Parathyroid adenoma (tissue), 2 donors: Measurements from ENCODE around the gene USH1C.

Experiments
- H2AFZ ChIP-seq: fragments of 300-600 bp; sonication (generic); one replicate; pipeline ENCODE4 v1.7.0; 2017; ENCODE audit warnings: antibody characterized with exemption, mild to moderate bottlenecking
- H3K27ac ChIP-seq: fragments of 300-600 bp; sonication (generic); one replicate; pipeline ENCODE4 v1.7.0; 2017
- H3K27me3 ChIP-seq: fragments of 300-600 bp; sonication (generic); one replicate; pipeline ENCODE4 v1.7.0; 2017; ENCODE audit warnings: low read length; ENCODE audit not compliant: control insufficient read depth, insufficient read depth
- H3K36me3 ChIP-seq: fragments of 300-600 bp; sonication (generic); one replicate; pipeline ENCODE4 v1.7.0; 2017; ENCODE audit warnings: low read length; ENCODE audit not compliant: control insufficient read depth, insufficient read depth
- H3K4me1 ChIP-seq: fragments of 300-600 bp; sonication (generic); one replicate; pipeline ENCODE4 v1.7.0; 2017; ENCODE audit warnings: control low read depth
- H3K4me2 ChIP-seq: fragments of 300-600 bp; sonication (generic); one replicate; pipeline ENCODE4 v1.7.0; 2017; ENCODE audit warnings: low read length
- H3K4me3 ChIP-seq: fragments of 300-600 bp; sonication (generic); one replicate; pipeline ENCODE4 v1.7.0; 2017; ENCODE audit warnings: low read depth, low read length
- H3K79me2 ChIP-seq: fragments of 300-600 bp; sonication (generic); one replicate; pipeline ENCODE4 v1.7.0; 2017; ENCODE audit warnings: control low read depth
- H3K9ac ChIP-seq: fragments of 300-600 bp; sonication (generic); one replicate; pipeline ENCODE4 v1.7.0; 2017; ENCODE audit warnings: mild to moderate bottlenecking
- H3K9me3 ChIP-seq: fragments of 300-600 bp; sonication (generic); one replicate; pipeline ENCODE4 v1.7.0; 2017; ENCODE audit warnings: low read length; ENCODE audit not compliant: control insufficient read depth
- CTCF ChIP-seq: fragments of 300-600 bp; sonication (generic); IDR thresholded peaks from one replicate; pipeline ENCODE4 v1.7.0; 2017; ENCODE audit warnings: antibody characterized with exemption, mild to moderate bottlenecking
- donor health status: primary hyperparathyroidism.

The USH1C gene

GRCh38 chr11:17535488-17535887 is 8.7 kb downstream of the USH1C start:
- no peak for TF ChIP-seq CTCF

GRCh38 chr11:17533778-17534415 is 10.3 kb downstream of the USH1C start:
- H3K27me3 ChIP-seq: no peaks in the 10 kb centered on the region
- no peak overlapping the region for H3K4me2 ChIP-seq
- no peak overlapping the region for H2AFZ ChIP-seq
- no peaks in the 10 kb centered on the region for H3K4me1 ChIP-seq
- no peak overlapping the region for H3K27ac ChIP-seq
- no peak overlapping the region for H3K9ac ChIP-seq
- H3K4me3 ChIP-seq: no peak overlapping the region
- no peaks in the 10 kb centered on the region for H3K36me3 ChIP-seq
- no peak for TF ChIP-seq CTCF
- H3K79me2 ChIP-seq: no peaks in the 10 kb centered on the region
- H3K9me3 ChIP-seq: no peaks in the 10 kb centered on the region

More at GRCh38 chr11:17535488-17535887, 8.7 kb downstream of the USH1C start:
- Histone ChIP-seq H3K4me3 (no peak overlapping the region), H3K9me3 (no peaks in the 10 kb centered on the region), H3K4me2 (no peak overlapping the region), H3K4me1 (no peaks in the 10 kb centered on the region), H3K36me3 (no peaks in the 10 kb centered on the region), H3K27ac (no peak overlapping the region), H2AFZ (no peak overlapping the region), H3K9ac (no peak overlapping the region), H3K79me2 (no peaks in the 10 kb centered on the region), H3K27me3 (no peaks in the 10 kb centered on the region)

- H3K4me1 ChIP-seq: no peaks in the 10 kb centered on the region
- TF ChIP-seq CTCF: no peak
- H3K4me2 ChIP-seq: no peak overlapping the region
- H3K27ac ChIP-seq: no peak overlapping the region
- H3K79me2 ChIP-seq: no peaks in the 10 kb centered on the region
- H3K36me3 ChIP-seq: no peaks in the 10 kb centered on the region
- no peak overlapping the region for H2AFZ ChIP-seq
- H3K9ac ChIP-seq: no peak overlapping the region
- H3K4me3 ChIP-seq: no peak overlapping the region
- no peaks in the 10 kb centered on the region for H3K27me3 ChIP-seq
- no peaks in the 10 kb centered on the region for H3K9me3 ChIP-seq
These were observed 10.9 kb downstream of the USH1C start for GRCh38 chr11:17533341-17533740.

GRCh38 chr11:17532784-17533183 is 11.4 kb downstream of the USH1C start:
- no peak for TF ChIP-seq CTCF

GRCh38 chr11:17531636-17532113 is 12.5 kb downstream of the USH1C start:
- Histone ChIP-seq H3K36me3 (no peaks in the 10 kb centered on the region), H3K9me3 (no peaks in the 10 kb centered on the region), H3K4me2 (no peak overlapping the region), H3K79me2 (no peaks in the 10 kb centered on the region), H2AFZ (no peak overlapping the region), H3K27ac (no peak overlapping the region), H3K4me1 (no peaks in the 10 kb centered on the region), H3K4me3 (no peak overlapping the region), H3K27me3 (no peaks in the 10 kb centered on the region), H3K9ac (no peak overlapping the region)
- no peak for TF ChIP-seq CTCF

More at GRCh38 chr11:17532784-17533183, 11.4 kb downstream of the USH1C start:
- no peaks in the 10 kb centered on the region for H3K79me2 ChIP-seq
- no peak overlapping the region for H3K9ac ChIP-seq
- no peak overlapping the region for H2AFZ ChIP-seq
- no peak overlapping the region for H3K4me3 ChIP-seq
- H3K27ac ChIP-seq: no peak overlapping the region
- no peaks in the 10 kb centered on the region for H3K36me3 ChIP-seq
- no peaks in the 10 kb centered on the region for H3K9me3 ChIP-seq
- H3K4me2 ChIP-seq: no peak overlapping the region
- H3K4me1 ChIP-seq: no peaks in the 10 kb centered on the region
- no peaks in the 10 kb centered on the region for H3K27me3 ChIP-seq
